Fibroblast of skin of abdomen (primary cell): Measurements from ENCODE around the gene SUSD3.

Experiments
- DNase-seq: peaks from one replicate; pipeline ENCODE4 v3.0.0-alpha.2; 2013

The SUSD3 gene

GRCh38 chr9:93126151-93126781, 67.8 kb downstream of the SUSD3 start:
- DNase-seq: no peak

- DNase-seq: no peak
Measured at GRCh38 chr9:93126825-93127368, 68.4 kb downstream of the SUSD3 start.

GRCh38 chr9:93127395-93127911, 69.0 kb downstream of the SUSD3 start:
- DNase-seq: no peak

- no peak for DNase-seq
Measured at GRCh38 chr9:93128011-93128714, 69.7 kb downstream of the SUSD3 start.

GRCh38 chr9:93128715-93129224, 70.3 kb downstream of the SUSD3 start:
- no peak for DNase-seq

- DNase-seq: no peak
Measured at GRCh38 chr9:93129286-93129685, 70.8 kb downstream of the SUSD3 start.

- DNase-seq: no peak
Measured at GRCh38 chr9:93129691-93130500, 71.4 kb downstream of the SUSD3 start.

- DNase-seq: no peak
Measured at GRCh38 chr9:93130861-93131481, 72.5 kb downstream of the SUSD3 start.

GRCh38 chr9:93131599-93132286, 73.2 kb downstream of the SUSD3 start:
- DNase-seq: no peak

- no peak for DNase-seq
Measured at GRCh38 chr9:93132287-93132927, 73.9 kb downstream of the SUSD3 start.

GRCh38 chr9:93132946-93133680, 74.6 kb downstream of the SUSD3 start:
- DNase-seq: no peak

- peak; percentile 69 for DNase-seq
Measured at GRCh38 chr9:93133681-93134014, 75.1 kb downstream of the SUSD3 start.

- peak; percentile 68 for DNase-seq
Measured at GRCh38 chr9:93134015-93134739, 75.7 kb downstream of the SUSD3 start, which contains the start of gene NINJ1. NINJ1 (minus strand) TSS chr9:93134251; CDS start chr9:93134217, 34 bp downstream.
